Activated CD4-positive, alpha-beta T cell treated with anti-CD3 and anti-CD28 coated beads, Interleukin-2, amount 10 ng/mL, durations not matched to agents 7 days and 5 days (primary cell): ENCODE results near the gene B3GALT6. TPM values are rescaled to one million over a fixed set of nuclear protein-coding genes. Genes with fewer than 3 reads are reported as not detected.

Experiments
- CTCF ChIA-PET: fragments of 350-600 bp; sonication (Branson Sonifier 250); formaldehyde crosslinking; loops from one replicate; lab custom pipeline; 2021; ENCODE audit warnings: antibody characterized with exemption; lab: Charles Lee
- POLR2A ChIA-PET: fragments of 350-600 bp; sonication (Branson Sonifier 250); formaldehyde crosslinking; loops from one replicate; lab custom pipeline; 2021; ENCODE audit warnings: antibody characterized with exemption; lab: Charles Lee
- DNase-seq: peaks from one replicate; pipeline ENCODE4 v3.0.0-alpha.2; 2020
- H3K27ac Mint-ChIP-seq: one replicate; pipeline ENCODE4 v1.8.0; 2021; ENCODE audit warnings: mild to moderate bottlenecking, moderate library complexity, mixed read lengths
- H3K27me3 Mint-ChIP-seq: one replicate; pipeline ENCODE4 v1.8.0; 2021; ENCODE audit warnings: mixed read lengths
- H3K36me3 Mint-ChIP-seq: one replicate; pipeline ENCODE4 v1.8.0; 2021; ENCODE audit warnings: low read depth, mixed read lengths
- H3K4me1 Mint-ChIP-seq: one replicate; pipeline ENCODE4 v1.8.0; 2021; ENCODE audit warnings: mixed read lengths
- H3K4me3 Mint-ChIP-seq: one replicate; pipeline ENCODE4 v1.8.0; 2021; ENCODE audit warnings: mild to moderate bottlenecking, moderate library complexity, mixed read lengths
- H3K9me3 Mint-ChIP-seq: one replicate; pipeline ENCODE4 v1.8.0; 2021; ENCODE audit warnings: mixed read lengths
- total RNA-seq, 2 experiments: library from RNA; stranded (reverse); gene quantifications; one replicate each; pipeline ENCODE4 v1.2.3, GENCODE V29; 2021

The B3GALT6 gene
- total RNA-seq, 2 experiments from 2014 or later = 15.8 to 19.2 TPM

DNA sequence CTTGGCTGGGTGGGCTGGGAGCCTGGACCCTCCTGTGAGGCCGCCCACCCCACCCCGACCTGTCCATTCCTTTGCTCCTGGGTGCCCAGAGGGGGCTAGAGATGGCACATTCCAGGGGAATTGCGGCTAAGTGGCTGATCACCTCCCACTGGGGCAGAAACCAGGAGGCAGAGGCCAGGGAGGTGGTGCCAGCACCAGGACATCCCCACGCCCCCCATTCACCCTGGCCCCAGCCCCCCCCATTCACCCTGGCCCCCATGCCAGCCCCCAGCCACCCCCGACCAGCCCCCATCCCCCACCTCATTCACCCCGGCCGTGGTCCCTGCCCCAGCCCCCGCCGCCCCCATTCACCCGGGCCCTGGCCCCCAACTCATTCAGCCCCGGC, 8.3 kb downstream of the B3GALT6 start:
- H3K4me1 Mint-ChIP-seq = no peaks in the 10 kb centered on the region
- POLR2A ChIA-PET = no interaction called here
- H3K9me3 Mint-ChIP-seq = no peaks in the 10 kb centered on the region
- no peaks in the 10 kb centered on the region for H3K36me3 Mint-ChIP-seq
- H3K27me3 Mint-ChIP-seq = no peaks in the 10 kb centered on the region
- no peak for DNase-seq
- H3K27ac Mint-ChIP-seq = no peak overlapping the region
- H3K4me3 Mint-ChIP-seq = no peak overlapping the region
- CTCF ChIA-PET = interaction anchor here (1.0 kb wide), 2 partner anchors 45 to 118 kb away, joined by 3 to 4 read pairs; no protein-coding TSS in a partner anchor

DNA sequence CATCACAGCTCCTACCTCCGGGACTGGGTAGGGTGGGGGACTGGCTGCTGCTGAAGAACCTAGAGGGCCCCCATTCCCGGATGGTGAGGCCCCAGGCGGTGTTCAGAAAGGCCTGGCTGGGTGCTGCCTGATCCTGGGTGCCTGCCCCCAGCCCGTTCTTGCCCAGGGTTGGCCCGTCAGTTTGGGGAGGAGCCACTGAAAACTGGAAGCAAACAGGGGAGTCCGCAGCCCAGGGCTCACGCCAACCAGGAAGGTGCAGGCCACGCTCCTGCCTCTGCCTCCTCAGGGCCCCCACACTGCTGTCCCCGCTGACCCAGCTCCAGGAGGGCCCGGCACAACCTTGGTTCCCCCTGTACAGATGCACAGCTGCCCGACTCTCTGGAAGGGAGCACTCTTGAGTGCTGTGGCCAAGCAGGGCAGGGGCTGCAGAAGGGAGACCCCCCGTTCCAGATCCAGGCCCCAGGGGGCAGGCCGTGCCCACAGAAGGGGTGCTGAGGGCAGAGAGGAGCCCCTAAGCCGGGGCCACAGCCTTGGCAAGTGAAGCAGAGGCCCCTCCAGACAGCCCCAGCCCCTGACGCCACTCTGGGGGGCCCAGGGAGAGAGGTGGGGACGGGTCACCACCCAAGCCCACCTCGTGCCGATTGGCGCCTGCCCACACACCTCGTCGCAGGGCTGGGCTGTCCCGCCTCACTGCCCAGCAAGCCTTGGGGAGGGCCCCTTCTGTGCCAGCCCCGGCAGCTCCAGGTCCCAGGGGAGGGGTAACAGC, 9.0 kb downstream of the B3GALT6 start:
- DNase-seq = no peak
- Mint-ChIP-seq H3K9me3 (no peaks in the 10 kb centered on the region), H3K27me3 (peaks cover 2% of the 10 kb centered on the region), H3K4me3 (no peak overlapping the region), H3K36me3 (no peaks in the 10 kb centered on the region), H3K4me1 (no peaks in the 10 kb centered on the region), H3K27ac (no peak overlapping the region)
- ChIA-PET CTCF (interaction anchor here (0.6 to 2.2 kb wide), 3 partner anchors 35 to 119 kb away, joined by 4 to 5 read pairs (median 5); no protein-coding TSS in a partner anchor), POLR2A (no interaction called here)

- Mint-ChIP-seq H3K4me3 (no peak overlapping the region), H3K4me1 (no peaks in the 10 kb centered on the region), H3K9me3 (no peaks in the 10 kb centered on the region), H3K36me3 (no peaks in the 10 kb centered on the region), H3K27ac (no peak overlapping the region), H3K27me3 (peaks cover 2% of the 10 kb centered on the region)
- DNase-seq = no peak
- ChIA-PET CTCF (interaction anchor here (0.6 to 2.2 kb wide), 3 partner anchors 36 to 120 kb away, joined by 4 to 5 read pairs (median 5); no protein-coding TSS in a partner anchor), POLR2A (no interaction called here)
These were observed 9.7 kb downstream of the B3GALT6 start for GRCh38 chr1:1241588-1242219.

DNA sequence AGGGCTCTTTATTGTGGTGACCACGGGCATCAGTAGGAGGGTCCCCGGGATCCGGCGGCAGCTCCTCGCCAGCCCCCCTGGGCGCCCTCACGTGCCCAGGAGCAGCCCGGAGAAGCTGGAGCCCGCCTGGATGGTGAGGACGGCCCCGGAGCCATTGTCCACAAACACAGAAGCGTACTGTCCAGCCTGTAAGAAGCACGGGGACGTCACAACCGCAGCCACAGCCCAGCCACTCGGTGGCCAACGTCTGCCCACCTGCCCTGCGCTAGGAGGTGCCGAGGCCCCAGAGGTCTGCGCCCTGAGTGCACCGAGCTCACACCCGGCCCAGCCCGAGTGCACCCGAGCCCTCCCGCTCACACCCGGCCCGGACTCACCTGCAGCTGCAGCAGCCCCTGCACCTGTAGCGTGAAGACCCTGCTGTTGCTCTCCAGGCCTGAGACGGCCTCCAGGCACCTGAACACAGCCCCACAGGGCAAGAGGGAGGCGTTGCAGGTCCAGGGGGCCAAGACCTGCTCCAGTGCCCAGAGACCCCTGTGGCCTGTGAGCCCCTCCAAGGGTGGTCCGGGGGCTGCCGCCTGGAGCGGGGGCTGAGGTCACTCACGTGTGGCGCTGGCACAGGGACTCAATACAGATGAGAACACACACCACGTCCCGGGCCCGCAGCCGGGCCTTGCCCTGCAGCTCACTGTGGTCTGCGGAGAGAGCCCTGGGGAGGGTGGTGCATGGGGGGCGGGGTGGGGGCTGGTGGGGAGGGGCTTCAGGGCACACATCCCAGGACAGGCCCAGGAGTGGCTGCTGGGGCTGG, 10.6 kb downstream of the B3GALT6 start:
- POLR2A ChIA-PET = no interaction called here
- CTCF ChIA-PET = interaction anchor here (2.0 to 2.2 kb wide), 2 partner anchors 49 to 121 kb away, joined by 5 read pairs; no protein-coding TSS in a partner anchor
- H3K27ac Mint-ChIP-seq = no peak overlapping the region

GRCh38 chr1:1243266-1243660, 11.2 kb downstream of the B3GALT6 start:
- no peak for DNase-seq
- ChIA-PET POLR2A (no interaction called here), CTCF (interaction anchor here (0.6 to 2.2 kb wide), 3 partner anchors 18 to 121 kb away, joined by 3 to 5 read pairs (median 5); partner anchors contain the start of gene TNFRSF4)
- Mint-ChIP-seq H3K36me3 (no peaks in the 10 kb centered on the region), H3K27me3 (peaks cover 5% of the 10 kb centered on the region), H3K4me3 (no peak overlapping the region), H3K27ac (no peak overlapping the region), H3K4me1 (no peaks in the 10 kb centered on the region), H3K9me3 (no peaks in the 10 kb centered on the region)

More for the DNA sequence above, 10.6 kb downstream of the B3GALT6 start:
- DNase-seq = no peak
- Mint-ChIP-seq H3K27me3 (peaks cover 5% of the 10 kb centered on the region), H3K4me3 (no peak overlapping the region), H3K4me1 (no peaks in the 10 kb centered on the region), H3K9me3 (no peaks in the 10 kb centered on the region), H3K36me3 (no peaks in the 10 kb centered on the region)

GRCh38 chr1:1243807-1244191, 11.8 kb downstream of the B3GALT6 start:
- Mint-ChIP-seq H3K27ac (no peak overlapping the region), H3K4me1 (no peaks in the 10 kb centered on the region), H3K27me3 (peaks cover 5% of the 10 kb centered on the region), H3K36me3 (no peaks in the 10 kb centered on the region), H3K9me3 (no peaks in the 10 kb centered on the region), H3K4me3 (no peak overlapping the region)
- no peak for DNase-seq
- CTCF ChIA-PET = interaction anchor here (0.6 to 1.6 kb wide), 2 partner anchors 17 to 30 kb away, joined by 3 to 5 read pairs; partner anchors contain the start of gene TNFRSF4
- POLR2A ChIA-PET = no interaction called here

- no peaks in the 10 kb centered on the region for H3K4me1 Mint-ChIP-seq
- no peak overlapping the region for H3K27ac Mint-ChIP-seq
- no peak overlapping the region for H3K4me3 Mint-ChIP-seq
- ChIA-PET CTCF (interaction anchor here (1.6 kb wide), 1 partner anchor 17 kb away, joined by 5 read pairs; no protein-coding TSS in a partner anchor), POLR2A (no interaction called here)
- no peaks in the 10 kb centered on the region for H3K9me3 Mint-ChIP-seq
- no peak for DNase-seq
- H3K36me3 Mint-ChIP-seq = no peaks in the 10 kb centered on the region
- peaks cover 5% of the 10 kb centered on the region for H3K27me3 Mint-ChIP-seq
These were observed 12.3 kb downstream of the B3GALT6 start for GRCh38 chr1:1244192-1244811.

DNA sequence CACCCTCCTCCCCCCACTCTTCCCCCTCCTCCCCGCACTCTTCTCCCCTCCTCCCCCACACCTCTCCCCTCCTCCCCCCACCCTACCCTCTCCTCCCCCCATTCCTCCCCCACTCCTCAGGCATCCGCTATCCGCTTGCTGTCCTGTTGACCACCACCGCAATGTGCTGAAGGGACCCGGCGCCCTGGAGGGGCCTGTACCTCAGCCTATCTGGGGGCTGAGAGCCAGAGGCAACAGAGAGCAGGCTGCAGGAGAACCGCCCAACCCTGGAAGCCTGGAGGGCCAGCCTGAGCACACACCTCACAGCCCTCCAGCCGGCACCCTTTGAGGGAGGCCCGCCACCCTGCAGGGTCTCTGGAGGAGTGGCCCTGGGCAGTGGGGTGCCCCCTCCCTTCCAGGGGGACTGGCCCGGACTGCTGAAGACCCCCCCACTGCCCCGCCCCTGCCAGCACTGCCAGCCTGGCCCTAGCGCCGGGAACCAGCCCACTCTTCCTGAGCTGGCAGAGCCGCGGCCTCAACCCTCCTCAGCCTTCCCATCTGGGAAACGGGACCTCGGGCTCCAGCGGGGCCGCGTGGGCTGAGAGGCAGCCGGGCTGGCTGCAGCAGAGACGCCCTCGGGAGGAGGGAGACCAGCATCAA, 13.3 kb downstream of the B3GALT6 start:
- Mint-ChIP-seq H3K27ac (no peak overlapping the region), H3K4me3 (no peak overlapping the region), H3K9me3 (no peaks in the 10 kb centered on the region), H3K36me3 (no peaks in the 10 kb centered on the region), H3K4me1 (peaks cover 1% of the 10 kb centered on the region), H3K27me3 (peaks cover 5% of the 10 kb centered on the region)
- POLR2A ChIA-PET = no interaction called here
- CTCF ChIA-PET = no interaction called here
- no peak for DNase-seq

DNA sequence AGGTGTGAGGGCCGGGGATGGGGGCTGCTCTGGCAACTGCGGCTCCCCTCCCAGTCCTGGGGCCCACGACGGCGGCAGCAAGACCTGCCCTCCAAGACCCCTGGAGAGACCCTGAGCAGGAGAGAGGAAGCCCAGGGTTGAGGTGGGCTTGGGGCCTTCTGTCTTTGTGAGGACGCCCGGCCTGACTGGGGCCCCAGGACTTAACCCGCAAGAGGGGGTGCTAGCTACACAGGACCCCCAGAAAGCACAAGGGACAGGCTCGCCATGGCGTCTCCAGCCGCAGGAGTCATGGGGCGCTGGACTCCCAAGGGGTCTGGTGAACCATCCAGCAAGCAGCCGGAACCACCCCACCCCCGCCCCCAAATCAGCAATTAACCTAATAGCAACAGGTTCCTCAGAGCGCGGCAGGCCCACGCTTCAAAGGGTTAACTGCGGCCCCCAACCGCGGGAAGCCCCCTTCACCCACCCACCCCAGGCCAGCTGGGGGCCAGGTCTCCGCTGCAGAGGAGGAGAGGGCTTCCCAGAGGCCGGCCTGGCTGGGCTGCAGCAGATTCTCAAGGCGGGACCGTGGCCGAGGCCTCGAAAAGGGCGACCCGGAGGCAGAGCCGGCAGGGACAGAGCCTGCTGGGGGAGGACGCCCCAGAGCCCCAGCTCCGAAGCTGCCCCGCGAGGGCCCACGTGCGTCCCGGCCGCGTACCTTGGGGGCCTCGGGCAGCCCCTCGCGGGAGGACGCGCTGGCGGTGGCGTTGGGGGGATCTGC, 14.0 kb downstream of the B3GALT6 start:
- no peak overlapping the region for H3K4me3 Mint-ChIP-seq
- CTCF ChIA-PET = no interaction called here
- peaks cover 7% of the 10 kb centered on the region for H3K4me1 Mint-ChIP-seq
- H3K27me3 Mint-ChIP-seq = peaks cover 5% of the 10 kb centered on the region
- peaks cover 1% of the 10 kb centered on the region for H3K36me3 Mint-ChIP-seq
- DNase-seq = no peak
- POLR2A ChIA-PET = no interaction called here
- no peak overlapping the region for H3K27ac Mint-ChIP-seq
- no peaks in the 10 kb centered on the region for H3K9me3 Mint-ChIP-seq

DNA sequence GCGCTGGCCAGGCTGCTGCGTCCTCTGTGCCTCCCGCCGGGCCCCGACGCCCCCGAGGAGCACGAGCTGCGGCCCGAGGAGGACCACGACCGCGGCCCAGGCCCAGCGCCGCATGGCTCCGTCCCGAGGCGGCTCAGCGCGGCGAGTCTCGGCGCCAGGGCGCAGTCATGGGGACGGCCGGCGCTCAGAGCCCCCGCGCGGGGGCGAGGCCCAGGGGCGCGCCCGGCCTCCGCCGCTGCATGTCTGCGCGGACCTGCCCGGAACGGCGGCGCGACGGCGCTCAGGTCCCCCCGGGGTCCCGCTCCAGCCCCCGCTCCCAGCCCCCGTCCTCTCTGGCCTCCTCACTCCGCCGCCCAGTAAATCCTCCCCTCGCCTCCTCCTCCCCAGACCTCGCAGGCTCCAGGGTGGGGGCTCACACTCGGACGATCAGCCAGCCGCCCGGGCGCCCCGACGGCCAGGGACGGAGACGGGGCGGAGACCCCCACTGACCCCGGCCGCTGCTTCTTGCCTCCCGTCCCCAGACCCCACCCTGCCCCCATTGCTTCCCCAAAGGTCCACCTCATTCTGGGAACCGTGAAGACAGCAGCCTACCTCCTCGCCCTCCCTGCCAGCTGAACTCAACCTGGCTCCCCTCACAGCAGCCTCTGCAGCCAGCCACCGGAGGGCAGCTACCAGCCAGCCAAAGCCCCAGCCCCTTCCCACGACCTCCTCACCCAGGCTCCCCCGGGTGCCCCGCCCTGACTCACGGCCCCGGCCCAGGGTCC, 14.7 kb downstream of the B3GALT6 start, which contains the start of gene C1QTNF12:
Gene C1QTNF12, minus strand, starts transcription at position 146 of the 764 bp plus-strand sequence. Its CDS starts 32 bp downstream, at position 114.
- POLR2A ChIA-PET = no interaction called here
- Mint-ChIP-seq H3K9me3 (no peaks in the 10 kb centered on the region), H3K4me3 (no peak within 1 kb of the TSS), H3K4me1 (peaks cover 9% of the 10 kb centered on the region), H3K27me3 (peaks cover 5% of the 10 kb centered on the region), H3K36me3 (peaks cover 2% of the 10 kb centered on the region), H3K27ac (no peak within 1 kb of the TSS)
- CTCF ChIA-PET = no interaction called here
- DNase-seq = no peak
